HG03460 (cell line): ENCODE results near the gene WDFY3.
"Not testable (repeated sequence)": the region's sequence is repeated elsewhere in the genome, so short reads cannot be mapped to it uniquely, and the experiment has no call there.

ENCODE experiments used
- ATAC-seq: cut with Tn5 transposase; IDR thresholded peaks from one replicate; pipeline ENCODE4 v1.9.1; 2021; ENCODE audit not compliant: unreplicated experiment

The WDFY3 gene

GRCh38 chr4:84857296-84857695 is 109.2 kb downstream of the WDFY3 start:
- no peak for ATAC-seq

GRCh38 chr4:84856468-84857049 is 109.9 kb downstream of the WDFY3 start:
- ATAC-seq, result no peak

- ATAC-seq, result no peak
Observed at GRCh38 chr4:84855774-84856173, 110.7 kb downstream of the WDFY3 start.

GRCh38 chr4:84852081-84852480 is 114.4 kb downstream of the WDFY3 start:
- no peak for ATAC-seq

- ATAC-seq, result no peak
Observed at GRCh38 chr4:84849051-84849640, 117.3 kb downstream of the WDFY3 start.

- no peak for ATAC-seq
Observed at GRCh38 chr4:84848432-84848831, 118.1 kb downstream of the WDFY3 start.

- no peak for ATAC-seq
Observed at GRCh38 chr4:84847978-84848377, 118.5 kb downstream of the WDFY3 start.

GRCh38 chr4:84846985-84847384 is 119.5 kb downstream of the WDFY3 start:
- ATAC-seq, result no peak

GRCh38 chr4:84841435-84841834 is 125.1 kb downstream of the WDFY3 start:
- no peak for ATAC-seq

GRCh38 chr4:84837751-84838150 is 128.7 kb downstream of the WDFY3 start:
- ATAC-seq, result no peak

- ATAC-seq, result not testable (repeated sequence)
Observed at GRCh38 chr4:84829633-84830032, 136.9 kb downstream of the WDFY3 start.

GRCh38 chr4:84826681-84827080 is 139.8 kb downstream of the WDFY3 start:
- no peak for ATAC-seq

GRCh38 chr4:84825701-84826341 is 140.7 kb downstream of the WDFY3 start:
- no peak for ATAC-seq

GRCh38 chr4:84821064-84821463 is 145.4 kb downstream of the WDFY3 start:
- no peak for ATAC-seq

- no peak for ATAC-seq
Observed at GRCh38 chr4:84814094-84814750, 152.3 kb downstream of the WDFY3 start.

GRCh38 chr4:84809946-84810345 is 156.5 kb downstream of the WDFY3 start:
- no peak for ATAC-seq

GRCh38 chr4:84808332-84808731 is 158.2 kb downstream of the WDFY3 start:
- no peak for ATAC-seq

GRCh38 chr4:84806541-84806940 is 159.9 kb downstream of the WDFY3 start:
- not testable (repeated sequence) for ATAC-seq

GRCh38 chr4:84804136-84804535 is 162.4 kb downstream of the WDFY3 start:
- no peak for ATAC-seq

- no peak for ATAC-seq
Observed at GRCh38 chr4:84803720-84804119, 162.8 kb downstream of the WDFY3 start.

- no peak for ATAC-seq
Observed at GRCh38 chr4:84803116-84803515, 163.4 kb downstream of the WDFY3 start.

GRCh38 chr4:84800256-84800655 is 166.2 kb downstream of the WDFY3 start:
- ATAC-seq, result no peak
